Astrocyte (in vitro differentiated cells and primary cell): ENCODE measurements around the gene ZDHHC17. TPM values are rescaled to one million over a fixed set of nuclear protein-coding genes. Genes with fewer than 3 reads are reported as not detected.
A peak's percentile ranks its signal among the peaks of the same experiment; 100 is the strongest.

ENCODE experiments used
- DNase-seq: peaks from one replicate; pipeline ENCODE4 v3.0.0-alpha.2; 2010; ENCODE audit warnings: low read depth
- FAIRE-seq: peaks from 2 replicates; lab custom pipeline; 2011; peaks lifted over from hg19 to GRCh38; lab: Jason Lieb, UNC
- H2AFZ ChIP-seq: 2 replicates; pipeline ENCODE4 v1.6.0; 2012; ENCODE audit warnings: low read depth, low read length, inconsistent platforms
- H3K27ac ChIP-seq: 2 replicates; pipeline ENCODE4 v1.5.1; 2011; ENCODE audit warnings: low read depth, low read length, inconsistent platforms
- H3K27me3 ChIP-seq: 2 replicates; pipeline ENCODE4 v1.6.0; 2011; ENCODE audit warnings: low read length, inconsistent platforms; ENCODE audit not compliant: insufficient read depth
- H3K36me3 ChIP-seq: 2 replicates; pipeline ENCODE4 v1.5.1; 2011; ENCODE audit warnings: low read length, inconsistent platforms; ENCODE audit not compliant: insufficient read depth
- H3K4me1 ChIP-seq: 2 replicates; pipeline ENCODE4 v1.5.1; 2011; ENCODE audit warnings: low read length, inconsistent platforms; ENCODE audit not compliant: insufficient read depth
- H3K4me2 ChIP-seq: 2 replicates; pipeline ENCODE4 v1.6.0; 2012; ENCODE audit warnings: low read length, inconsistent platforms
- H3K4me3 ChIP-seq: 2 replicates; pipeline ENCODE4 v1.5.1; 2011; ENCODE audit warnings: low read depth, mild to moderate bottlenecking, low read length, inconsistent platforms; ENCODE audit not compliant: insufficient read depth
- H3K79me2 ChIP-seq: 2 replicates; pipeline ENCODE4 v1.6.0; 2012; ENCODE audit warnings: mild to moderate bottlenecking, low read length, inconsistent platforms; ENCODE audit not compliant: insufficient read depth
- H3K9ac ChIP-seq: 2 replicates; pipeline ENCODE4 v1.6.0; 2012; ENCODE audit warnings: mild to moderate bottlenecking, low read length, inconsistent platforms
- H3K9me3 ChIP-seq: 2 replicates; pipeline ENCODE4 v1.5.1; 2012; ENCODE audit warnings: low read depth, mild to moderate bottlenecking, low read length, inconsistent platforms; ENCODE audit not compliant: insufficient read depth
- H4K20me1 ChIP-seq: 2 replicates; pipeline ENCODE4 v1.6.0; 2012; ENCODE audit warnings: low read length, inconsistent platforms; ENCODE audit not compliant: insufficient read depth
- H3K27ac Mint-ChIP-seq: one replicate; pipeline ENCODE4 v1.8.0; 2021; ENCODE audit warnings: mild to moderate bottlenecking, mixed read lengths; ENCODE audit not compliant: unreplicated experiment
- H3K27me3 Mint-ChIP-seq: one replicate; pipeline ENCODE4 v1.8.0; 2021; ENCODE audit warnings: low read depth, mixed read lengths; ENCODE audit not compliant: unreplicated experiment
- H3K36me3 Mint-ChIP-seq: one replicate; pipeline ENCODE4 v1.8.0; 2021; ENCODE audit warnings: low read depth, mixed read lengths; ENCODE audit not compliant: unreplicated experiment
- H3K4me1 Mint-ChIP-seq: one replicate; pipeline ENCODE4 v1.8.0; 2021; ENCODE audit warnings: low read depth, mixed read lengths; ENCODE audit not compliant: unreplicated experiment
- H3K4me3 Mint-ChIP-seq: one replicate; pipeline ENCODE4 v1.8.0; 2021; ENCODE audit warnings: mild to moderate bottlenecking, moderate library complexity, mixed read lengths; ENCODE audit not compliant: unreplicated experiment
- H3K9me3 Mint-ChIP-seq: one replicate; pipeline ENCODE4 v1.8.0; 2021; ENCODE audit warnings: mild to moderate bottlenecking, mixed read lengths; ENCODE audit not compliant: unreplicated experiment
- EZH2 ChIP-seq: IDR thresholded peaks from 2 replicates; pipeline ENCODE4 v1.6.1; 2012; ENCODE audit warnings: mild to moderate bottlenecking, low read length, inconsistent platforms; ENCODE audit not compliant: insufficient read depth
- total RNA-seq: library from RNA; stranded (reverse); gene quantifications from 2 replicates; pipeline ENCODE4 v1.2.1, GENCODE V29; 2021
- TF ChIP-seq, protein P1 (sequence below): IDR thresholded peaks from 2 replicates; pipeline ENCODE4 v1.5.1; 2011; ENCODE audit warnings: low read depth, mild to moderate bottlenecking, inconsistent platforms, low read length, moderate library complexity; ENCODE audit not compliant: insufficient read depth

ZDHHC17 gene
- total RNA-seq, 1 donor from 2014 or later, result 77.5 TPM

- no peaks in the 10 kb centered on the region for H3K4me1 ChIP-seq
- H3K4me3 Mint-ChIP-seq, result no peak overlapping the region
- no peak overlapping the region for H3K9ac ChIP-seq
- H4K20me1 ChIP-seq, result peaks cover 3% of the 10 kb centered on the region
- H3K9me3 Mint-ChIP-seq, result no peaks in the 10 kb centered on the region
- FAIRE-seq, result no peak
- peaks cover 10% of the 10 kb centered on the region for H3K36me3 Mint-ChIP-seq
- H3K79me2 ChIP-seq, result no peaks in the 10 kb centered on the region
- no peak overlapping the region for H3K4me2 ChIP-seq
- TF ChIP-seq, protein P1, sequence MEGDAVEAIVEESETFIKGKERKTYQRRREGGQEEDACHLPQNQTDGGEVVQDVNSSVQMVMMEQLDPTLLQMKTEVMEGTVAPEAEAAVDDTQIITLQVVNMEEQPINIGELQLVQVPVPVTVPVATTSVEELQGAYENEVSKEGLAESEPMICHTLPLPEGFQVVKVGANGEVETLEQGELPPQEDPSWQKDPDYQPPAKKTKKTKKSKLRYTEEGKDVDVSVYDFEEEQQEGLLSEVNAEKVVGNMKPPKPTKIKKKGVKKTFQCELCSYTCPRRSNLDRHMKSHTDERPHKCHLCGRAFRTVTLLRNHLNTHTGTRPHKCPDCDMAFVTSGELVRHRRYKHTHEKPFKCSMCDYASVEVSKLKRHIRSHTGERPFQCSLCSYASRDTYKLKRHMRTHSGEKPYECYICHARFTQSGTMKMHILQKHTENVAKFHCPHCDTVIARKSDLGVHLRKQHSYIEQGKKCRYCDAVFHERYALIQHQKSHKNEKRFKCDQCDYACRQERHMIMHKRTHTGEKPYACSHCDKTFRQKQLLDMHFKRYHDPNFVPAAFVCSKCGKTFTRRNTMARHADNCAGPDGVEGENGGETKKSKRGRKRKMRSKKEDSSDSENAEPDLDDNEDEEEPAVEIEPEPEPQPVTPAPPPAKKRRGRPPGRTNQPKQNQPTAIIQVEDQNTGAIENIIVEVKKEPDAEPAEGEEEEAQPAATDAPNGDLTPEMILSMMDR, result no peak
- no peak for TF ChIP-seq EZH2
- H3K4me3 ChIP-seq, result no peak overlapping the region
- no peaks in the 10 kb centered on the region for H3K9me3 ChIP-seq
- no peaks in the 10 kb centered on the region for H3K27me3 ChIP-seq
- no peak overlapping the region for H3K27ac ChIP-seq
- peaks cover 27% of the 10 kb centered on the region for H3K36me3 ChIP-seq
- H3K27ac Mint-ChIP-seq, result no peak overlapping the region
- H2AFZ ChIP-seq, result no peak overlapping the region
- H3K4me1 Mint-ChIP-seq, result peaks cover 6% of the 10 kb centered on the region
- DNase-seq, result no peak
- H3K27me3 Mint-ChIP-seq, result no peaks in the 10 kb centered on the region
Observed at GRCh38 chr12:76813972-76814371, 50.1 kb downstream of the ZDHHC17 start.

GRCh38 chr12:76820888-76821482, 57.1 kb downstream of the ZDHHC17 start:
- no peaks in the 10 kb centered on the region for H3K9me3 ChIP-seq
- no peak overlapping the region for H3K9ac ChIP-seq
- Mint-ChIP-seq H3K27ac (peak overlapping the region; percentile 53), H3K36me3 (no peaks in the 10 kb centered on the region), H3K27me3 (no peaks in the 10 kb centered on the region), H3K9me3 (no peaks in the 10 kb centered on the region), H3K4me1 (peaks cover 16% of the 10 kb centered on the region), H3K4me3 (no peak overlapping the region)
- no peak overlapping the region for H3K27ac ChIP-seq
- no peak overlapping the region for H3K4me2 ChIP-seq
- no peak overlapping the region for H3K4me3 ChIP-seq
- peaks cover 4% of the 10 kb centered on the region for H3K79me2 ChIP-seq
- H3K27me3 ChIP-seq, result no peaks in the 10 kb centered on the region
- peaks cover 9% of the 10 kb centered on the region for H3K36me3 ChIP-seq
- TF ChIP-seq, protein P1, result peak; percentile 72
- no peak for TF ChIP-seq EZH2
- H4K20me1 ChIP-seq, result no peaks in the 10 kb centered on the region
- no peak overlapping the region for H2AFZ ChIP-seq
- H3K4me1 ChIP-seq, result no peaks in the 10 kb centered on the region
- FAIRE-seq, result peak; percentile 73
- peak; percentile 22 for DNase-seq

DNA sequence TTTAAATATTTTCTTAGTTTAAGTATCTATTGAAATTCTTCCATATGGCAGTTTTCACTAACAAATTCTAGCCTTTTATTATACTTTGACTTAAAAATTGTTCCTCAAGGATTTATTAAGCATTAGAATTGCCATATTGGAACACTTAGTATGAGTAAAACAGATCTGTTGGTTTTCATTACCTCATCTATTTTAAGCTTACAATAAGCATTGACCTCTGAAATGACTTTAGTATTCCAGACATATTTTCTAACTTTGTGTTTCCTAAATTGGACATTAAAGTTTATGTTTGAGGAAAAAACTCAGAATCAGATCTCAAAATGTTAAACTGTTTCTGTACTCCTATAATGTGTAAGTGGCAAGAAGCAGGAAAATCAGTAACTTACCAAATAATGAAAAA, 66.5 kb downstream of the ZDHHC17 start:
- no peak overlapping the region for H3K4me3 ChIP-seq
- Mint-ChIP-seq H3K27ac (no peak overlapping the region), H3K36me3 (peaks cover 10% of the 10 kb centered on the region), H3K4me3 (no peak overlapping the region), H3K27me3 (no peaks in the 10 kb centered on the region), H3K4me1 (peaks cover 11% of the 10 kb centered on the region), H3K9me3 (no peaks in the 10 kb centered on the region)
- peak; percentile 67 for FAIRE-seq
- no peak overlapping the region for H3K9ac ChIP-seq
- H3K4me2 ChIP-seq, result no peak overlapping the region
- DNase-seq, result no peak
- peaks cover 2% of the 10 kb centered on the region for H3K79me2 ChIP-seq
- no peaks in the 10 kb centered on the region for H3K4me1 ChIP-seq
- no peak overlapping the region for H2AFZ ChIP-seq
- no peaks in the 10 kb centered on the region for H4K20me1 ChIP-seq
- no peak overlapping the region for H3K27ac ChIP-seq
- H3K9me3 ChIP-seq, result no peaks in the 10 kb centered on the region
- peaks cover 15% of the 10 kb centered on the region for H3K36me3 ChIP-seq
- H3K27me3 ChIP-seq, result no peaks in the 10 kb centered on the region
- TF ChIP-seq EZH2, result no peak
- TF ChIP-seq, protein P1, result no peak
